Ovary (tissue), 9 donors: Measurements from ENCODE around the gene PRPF8. TPM values are rescaled to one million over a fixed set of nuclear protein-coding genes. Genes with fewer than 3 reads are reported as not detected.
"Not testable (repeated sequence)": the region's sequence is repeated elsewhere in the genome, so short reads cannot be mapped to it uniquely, and the experiment has no call there.

ENCODE experiments used
- DNase-seq, 5 donors: peaks; one replicate each; pipeline ENCODE4 v3.0.0-alpha.2; 2019 to 2020
- H3K27ac ChIP-seq, 2 donors: fragments of 200-600 bp; one replicate each; pipeline versions ENCODE4 v1.5.1 to v1.8.0; 2019 to 2022
- H3K27me3 ChIP-seq: fragments of 200-600 bp; one replicate; pipeline ENCODE4 v1.8.0; 2022
- H3K36me3 ChIP-seq: fragments of 200-600 bp; sonication (generic); one replicate; pipeline ENCODE4 v1.5.1; 2019
- H3K4me1 ChIP-seq: one replicate; pipeline ENCODE4 v1.8.1; 2013; ENCODE audit warnings: mild to moderate bottlenecking, moderate library complexity; ENCODE audit not compliant: insufficient read depth
- H3K4me3 ChIP-seq: fragments of 200-600 bp; sonication (generic); one replicate; pipeline ENCODE4 v1.5.1; 2017
- H3K9me3 ChIP-seq, 2 donors: fragments of 200-600 bp in 1 of 2; sonication (generic) in 1 of 2; one replicate each; pipeline versions ENCODE4 v1.5.1 to v1.8.1; 2013 to 2019; ENCODE audit warnings: mild to moderate bottlenecking in 1 of 2, moderate library complexity in 1 of 2
- CTCF ChIP-seq, 3 donors: fragments of 450-650 bp in 2 of 3; fragments of 200-600 bp in 1 of 3; IDR thresholded peaks; one replicate each; pipeline versions ENCODE4 v1.5.1 to v1.8.0; 2016 to 2022; ENCODE audit warnings: antibody characterized with exemption in 3 of 3, mild to moderate bottlenecking in 1 of 3
- EP300 ChIP-seq: sonication (generic); formaldehyde crosslinking; IDR thresholded peaks from one replicate; pipeline ENCODE4 v1.6.1; 2017; ENCODE audit warnings: antibody characterized with exemption
- POLR2A ChIP-seq: fragments of 450-650 bp; IDR thresholded peaks from one replicate; pipeline ENCODE4 v1.6.1; 2017; ENCODE audit warnings: antibody characterized with exemption, mild to moderate bottlenecking, moderate library complexity
- WGBS, 3 donors: extraction: QIAGEN DNeasy Blood & Tissue Kit in 1 of 3; methylation state at CpG; one replicate each; pipeline versions ENCODE4 v1.1.5 to v1.1.7; 2013 to 2017; 5-methylcytosine and 5-hydroxymethylcytosine counted together
- intact Hi-C, 4 donors: fragments of 100-400 bp; cut with DNase I; formaldehyde crosslinking; loops; one replicate each; pipeline versions ENCODE4 v1.11.0 to v1.15.1; 2022 to 2023
- polyA plus RNA-seq, 2 donors: library from polyadenylated mRNA; stranded (reverse); fragments of 200-250 nt in 1 of 2; fragments of 350-450 nt in 1 of 2; fragmentation: Illumina TruSeq in 1 of 2; extraction: RNeasy Lipid Tissue Mini Kit (QIAGEN cat#74804) in 1 of 2; gene quantifications; one replicate each; pipeline ENCODE4 v1.2.3, GENCODE V29; 2013 to 2014
- total RNA-seq, 7 donors: library from RNA; depleted of rRNA in 2 of 7; stranded (reverse); fragments of >200 nt in 2 of 7; fragmentation: NEBNext Ultra II Directional in 3 of 7; extraction: Animal tissue kit (Norgen Biotek cat#: 25700) in 3 of 7; gene quantifications; one replicate each; pipeline versions ENCODE4 v1.1.0 to v1.2.4, GENCODE V29; 2016 to 2023
- donor health status: DM: no; HTN: no; CAD: no; lungs with moderate emphysema.
- donor health status: DM: no; HTN: no; CAD: no.
- donor health status: Bipolar disorder and iron deficiency.
- donor health status: DM: yes; HTN: yes; CAD: no.
- donor health status: DM: no; HTN: no; CAD: no.
- donor health status: DM: yes; HTN: yes; CAD: no.

Gene PRPF8
- total and polyA plus RNA-seq, 9 donors, result 146 to 379 (median 276) TPM

GRCh38 chr17:1707107-1707506 lies 22.4 kb upstream of the PRPF8 start:
- no peaks in the 10 kb centered on the region for H3K27me3 ChIP-seq
- DNase-seq, result no peak
- no peaks in the 10 kb centered on the region for H3K9me3 ChIP-seq
- H3K36me3 ChIP-seq, result no peaks in the 10 kb centered on the region
- H3K4me1 ChIP-seq, result peaks cover 2% of the 10 kb centered on the region
- no peak overlapping the region for H3K4me3 ChIP-seq
- intact Hi-C loops, result loop anchor here in 3 of 4 donors (5.0 to 10.0 kb wide), 3 partner anchors 35 to 52 kb away; no protein-coding TSS in a partner anchor
- TF ChIP-seq EP300 (no peak), POLR2A (no peak), CTCF (IDR thresholded peaks at IDR 0.05) (no peak)
- WGBS, 3 donors, result 90 to 94% (median 93%) methylated on average over 5 of the region's 5 CpGs
- H3K27ac ChIP-seq, result no peak overlapping the region

- no peaks in the 10 kb centered on the region for H3K9me3 ChIP-seq
- H3K4me1 ChIP-seq, result no peaks in the 10 kb centered on the region
- intact Hi-C loops, result loop anchor here in 3 of 4 donors (5.0 to 10.0 kb wide), 3 partner anchors 33 to 50 kb away; no protein-coding TSS in a partner anchor
- no peak for DNase-seq
- TF ChIP-seq POLR2A (no peak), EP300 (no peak), CTCF (IDR thresholded peaks at IDR 0.05) (no peak)
- 71 to 73% (median 71%) methylated on average over 7 of the region's 7 CpGs for WGBS, 3 donors
- no peaks in the 10 kb centered on the region for H3K36me3 ChIP-seq
- no peaks in the 10 kb centered on the region for H3K27me3 ChIP-seq
- H3K27ac ChIP-seq, result no peak overlapping the region
- no peak overlapping the region for H3K4me3 ChIP-seq
These were observed 20.3 kb upstream of the PRPF8 start for GRCh38 chr17:1705004-1705403.

- Histone ChIP-seq H3K9me3 (no peaks in the 10 kb centered on the region), H3K36me3 (no peaks in the 10 kb centered on the region), H3K4me1 (no peaks in the 10 kb centered on the region), H3K4me3 (no peak overlapping the region), H3K27ac (no peak overlapping the region), H3K27me3 (no peaks in the 10 kb centered on the region)
- TF ChIP-seq POLR2A, result no peak
- TF ChIP-seq CTCF (IDR thresholded peaks at IDR 0.05), result no peak
- no peak for TF ChIP-seq EP300
- intact Hi-C loops, result loop anchor here in 1 of 4 donors (10.0 kb wide), 1 partner anchor 48 kb away; no protein-coding TSS in a partner anchor
- DNase-seq, result no peak
- 37 to 49% (median 46%) methylated on average over 4 of the region's 4 CpGs for WGBS, 3 donors
These were observed 18.4 kb upstream of the PRPF8 start for GRCh38 chr17:1703063-1703462.

- not testable (repeated sequence) for DNase-seq, H3K27ac ChIP-seq, H3K4me3 ChIP-seq, H3K9me3 ChIP-seq, H3K4me1 ChIP-seq, H3K27me3 ChIP-seq, H3K36me3 ChIP-seq
- intact Hi-C loops, result loop anchor here in 1 of 4 donors (10.0 kb wide), 1 partner anchor 45 kb away; no protein-coding TSS in a partner anchor
- 84 to 92% (median 87%) methylated on average over 5 of the region's 5 CpGs for WGBS, 3 donors
These were observed 15.2 kb upstream of the PRPF8 start for GRCh38 chr17:1699891-1700290.

GRCh38 chr17:1697681-1698080 lies 13.0 kb upstream of the PRPF8 start:
- intact Hi-C loops, result no loop called here
- TF ChIP-seq CTCF (IDR thresholded peaks at IDR 0.05) (no peak), POLR2A (no peak), EP300 (no peak)
- H3K27me3 ChIP-seq, result no peaks in the 10 kb centered on the region
- DNase-seq, result no peak
- WGBS, 3 donors, result 42 to 46% (median 45%) methylated on average over 5 of the region's 5 CpGs
- H3K9me3 ChIP-seq, result peaks cover 0 to 3% of the 10 kb centered on the region in 2 donors
- H3K36me3 ChIP-seq, result no peaks in the 10 kb centered on the region
- no peaks in the 10 kb centered on the region for H3K4me1 ChIP-seq
- no peak overlapping the region for H3K27ac ChIP-seq
- no peak overlapping the region for H3K4me3 ChIP-seq
